IMR-90 (cell line): ENCODE results near the gene ARPC4. TPM values are rescaled to one million over a fixed set of nuclear protein-coding genes. Genes with fewer than 3 reads are reported as not detected.

ENCODE experiments used
- ATAC-seq: fragments of 200-7000 bp; cut with Tn5 transposase; 2 replicates; pipeline ENCODE4 v1.9.1; 2020; ENCODE audit warnings: low read depth, mild to moderate bottlenecking, moderate library complexity
- BruUV-seq: library from RNA; stranded (reverse); fragments of 400-500 nt; replicated peaks from 2 replicates; lab custom pipeline; 2021; lab: Mats Ljungman, UMichigan
- CTCF ChIA-PET: fragments of 300-600 bp; formaldehyde crosslinking; extraction: SDS; loops from one replicate; lab custom pipeline; 2021; ENCODE audit warnings: antibody characterized with exemption; lab: Yijun Ruan, JAX
- POLR2A ChIA-PET: fragments of 300-600 bp; sonication (Branson Sonifier 250); formaldehyde crosslinking; loops from one replicate; lab custom pipeline; 2022; ENCODE audit warnings: antibody characterized with exemption; ENCODE audit not compliant: unreplicated experiment; lab: Charles Lee
- DNase-seq: peaks from one replicate; pipeline ENCODE4 v3.0.0; 2013
- H2AFZ ChIP-seq: replicated peaks from 2 replicates; pipeline ENCODE3; 2013; ENCODE audit warnings: low read length, mild to moderate bottlenecking; ENCODE audit not compliant: poor library complexity
- H2AK5ac ChIP-seq: 2 replicates; pipeline ENCODE4 v1.6.1; 2013; ENCODE audit warnings: low read depth, low read length, inconsistent platforms
- H2AK9ac ChIP-seq: replicated peaks from 2 replicates; pipeline ENCODE3; 2013; ENCODE audit warnings: mild to moderate bottlenecking, low read depth, low read length, moderate library complexity; ENCODE audit not compliant: poor library complexity
- H2BK120ac ChIP-seq: 2 replicates; pipeline ENCODE4 v1.6.1; 2013; ENCODE audit warnings: low read depth, low read length, inconsistent platforms
- H2BK15ac ChIP-seq: 3 replicates; pipeline ENCODE4 v1.6.1; 2013; ENCODE audit warnings: low read depth, low read length, inconsistent platforms
- H2BK20ac ChIP-seq: 2 replicates; pipeline ENCODE4 v1.6.1; 2013; ENCODE audit warnings: low read depth, mild to moderate bottlenecking, inconsistent platforms, low read length, moderate library complexity
- H2BK5ac ChIP-seq: 2 replicates; pipeline ENCODE4 v1.6.1; 2013; ENCODE audit warnings: mild to moderate bottlenecking, low read depth, low read length, inconsistent platforms; ENCODE audit not compliant: poor library complexity, severe bottlenecking
- H3K14ac ChIP-seq: replicated peaks from 2 replicates; pipeline ENCODE4 v1.6.1; 2013; ENCODE audit warnings: low read depth, low read length, inconsistent platforms
- H3K18ac ChIP-seq: 2 replicates; pipeline ENCODE4 v1.6.1; 2013; ENCODE audit warnings: low read depth, low read length, control low read depth
- H3K23ac ChIP-seq: 2 replicates; pipeline ENCODE4 v1.6.1; 2013; ENCODE audit warnings: low read depth, low read length, inconsistent platforms
- H3K27ac ChIP-seq: 2 replicates; pipeline ENCODE4 v1.5.1; 2013; ENCODE audit warnings: mild to moderate bottlenecking, control low read depth, low read length; ENCODE audit not compliant: insufficient read depth
- H3K27me3 ChIP-seq: 2 replicates; pipeline ENCODE4 v1.6.1; 2013; ENCODE audit warnings: low read length; ENCODE audit not compliant: control insufficient read depth, insufficient read depth
- H3K36me3 ChIP-seq: 2 replicates; pipeline ENCODE4 v1.6.1; 2013; ENCODE audit warnings: low read length, mixed read lengths; ENCODE audit not compliant: control insufficient read depth, insufficient read depth
- H3K4ac ChIP-seq: 2 replicates; pipeline ENCODE4 v1.6.1; 2013; ENCODE audit warnings: low read depth, low read length, inconsistent platforms
- H3K4me1 ChIP-seq: 2 replicates; pipeline ENCODE4 v1.6.1; 2013; ENCODE audit warnings: low read length, mixed read lengths; ENCODE audit not compliant: control insufficient read depth, insufficient read depth
- H3K4me2 ChIP-seq: 2 replicates; pipeline ENCODE4 v1.6.1; 2013; ENCODE audit warnings: low read depth, mild to moderate bottlenecking, control low read depth, low read length, moderate library complexity
- H3K4me3 ChIP-seq: 2 replicates; pipeline ENCODE4 v1.5.1; 2013; ENCODE audit warnings: low read depth, mild to moderate bottlenecking, control low read depth, low read length, moderate library complexity; ENCODE audit not compliant: insufficient read depth
- H3K56ac ChIP-seq: 2 replicates; pipeline ENCODE4 v1.6.1; 2013; ENCODE audit warnings: low read length, inconsistent platforms; ENCODE audit not compliant: insufficient read depth; ENCODE audit errors: extremely low read depth
- H3K79me1 ChIP-seq, 2 experiments: 2 replicates each; pipeline ENCODE4 v1.6.1; 2013; ENCODE audit warnings: low read length in 2 of 2, inconsistent platforms in 1 of 2, low read depth in 1 of 2
- H3K9ac ChIP-seq: 2 replicates; pipeline ENCODE4 v1.6.1; 2013; ENCODE audit warnings: low read depth, low read length, control low read depth
- H3K9me1 ChIP-seq: 2 replicates; pipeline ENCODE4 v1.6.1; 2013; ENCODE audit warnings: low read length, inconsistent platforms; ENCODE audit not compliant: insufficient read depth
- H3K9me3 ChIP-seq: 2 replicates; pipeline ENCODE4 v1.6.1; 2013; ENCODE audit warnings: low read length; ENCODE audit not compliant: control insufficient read depth, insufficient read depth
- H4K20me1 ChIP-seq: 2 replicates; pipeline ENCODE4 v1.6.1; 2013; ENCODE audit warnings: low read length, inconsistent platforms; ENCODE audit not compliant: insufficient read depth
- H4K5ac ChIP-seq: 2 replicates; pipeline ENCODE4 v1.6.1; 2013; ENCODE audit warnings: mild to moderate bottlenecking, low read depth, low read length, control low read depth
- H4K8ac ChIP-seq, 2 experiments: 2 replicates each; pipeline ENCODE4 v1.6.1; 2013; ENCODE audit warnings: low read depth in 2 of 2, low read length in 2 of 2, control low read depth in 1 of 2, inconsistent platforms in 1 of 2
- H4K91ac ChIP-seq: 2 replicates; pipeline ENCODE4 v1.6.1; 2013; ENCODE audit warnings: low read depth, low read length, inconsistent platforms; ENCODE audit not compliant: insufficient read depth
- BHLHE40 ChIP-seq: fragments of 150-350 bp; IDR thresholded peaks from 2 replicates; pipeline ENCODE4 v1.6.1; 2016; ENCODE audit warnings: mild to moderate bottlenecking, low read depth, low read length
- CTCF ChIP-seq: conservative IDR thresholded peaks from 2 replicates; pipeline ENCODE4 v1.5.1; 2012; ENCODE audit warnings: mild to moderate bottlenecking, low read depth, low read length, improper control_type of control experiment
- FOS ChIP-seq: fragments of 150-350 bp; IDR thresholded peaks from 2 replicates; pipeline ENCODE4 v1.6.1; 2016; ENCODE audit warnings: low read depth, low read length
- MAFK ChIP-seq: IDR thresholded peaks from 2 replicates; pipeline ENCODE4 v1.6.1; 2012; ENCODE audit warnings: low read depth, low read length, improper control_type of control experiment
- MAZ ChIP-seq: IDR thresholded peaks from 2 replicates; pipeline ENCODE4 v1.6.1; 2012; ENCODE audit warnings: low read depth, mild to moderate bottlenecking, low read length, improper control_type of control experiment, moderate library complexity, borderline replicate concordance
- SMC3 ChIP-seq: fragments of 150-350 bp; IDR thresholded peaks from 2 replicates; pipeline ENCODE4 v1.6.1; 2016; ENCODE audit warnings: low read depth, mild to moderate bottlenecking, antibody characterized with exemption, low read length, moderate library complexity
- WGBS, 2 experiments: methylation state at CpG; one replicate each; pipeline versions ENCODE4 v1.1.5 to v1.1.7; 2013; ENCODE audit warnings: missing lambda C conversion rate in 2 of 2; ENCODE audit not compliant: insufficient read length in 1 of 2; ENCODE audit errors: extremely low coverage in 2 of 2; 5-methylcytosine and 5-hydroxymethylcytosine counted together
- dilution Hi-C: fragments of 300-500 bp; cut with HindIII; formaldehyde crosslinking; loops from one replicate; pipeline ENCODE4 v1.14.3; 2018; ENCODE audit warnings: low sequenced_read_pairs; ENCODE audit not compliant: unreplicated experiment
- in situ Hi-C: fragments of 300-500 bp; cut with MboI; formaldehyde crosslinking; loops from 3 replicates; pipeline ENCODE4 v1.14.3; 2019; ENCODE audit warnings: low sequenced_read_pairs, inconsistent platforms, mixed read lengths
- intact Hi-C: fragments of 100-400 bp; cut with micrococcal nuclease; formaldehyde crosslinking; loops from 2 replicates; pipeline ENCODE4 v1.10.0; 2022
- polyA plus RNA-seq, 3 experiments: library from polyadenylated mRNA; depleted of rRNA; stranded (reverse); fragments of >200 nt; gene quantifications; 2 replicates each; pipeline ENCODE4 v1.2.3, GENCODE V29; 2012; ENCODE audit warnings: low replicate concordance in 1 of 3
- total RNA-seq: library from RNA; depleted of rRNA; stranded (reverse); fragments of >200 nt; gene quantifications from 2 replicates; pipeline ENCODE4 v1.2.3, GENCODE V29; 2012

ARPC4 gene
- total and polyA plus RNA-seq, 2 of the 4 experiments (the other 2 are of a cell fraction): 188 to 383 TPM

DNA sequence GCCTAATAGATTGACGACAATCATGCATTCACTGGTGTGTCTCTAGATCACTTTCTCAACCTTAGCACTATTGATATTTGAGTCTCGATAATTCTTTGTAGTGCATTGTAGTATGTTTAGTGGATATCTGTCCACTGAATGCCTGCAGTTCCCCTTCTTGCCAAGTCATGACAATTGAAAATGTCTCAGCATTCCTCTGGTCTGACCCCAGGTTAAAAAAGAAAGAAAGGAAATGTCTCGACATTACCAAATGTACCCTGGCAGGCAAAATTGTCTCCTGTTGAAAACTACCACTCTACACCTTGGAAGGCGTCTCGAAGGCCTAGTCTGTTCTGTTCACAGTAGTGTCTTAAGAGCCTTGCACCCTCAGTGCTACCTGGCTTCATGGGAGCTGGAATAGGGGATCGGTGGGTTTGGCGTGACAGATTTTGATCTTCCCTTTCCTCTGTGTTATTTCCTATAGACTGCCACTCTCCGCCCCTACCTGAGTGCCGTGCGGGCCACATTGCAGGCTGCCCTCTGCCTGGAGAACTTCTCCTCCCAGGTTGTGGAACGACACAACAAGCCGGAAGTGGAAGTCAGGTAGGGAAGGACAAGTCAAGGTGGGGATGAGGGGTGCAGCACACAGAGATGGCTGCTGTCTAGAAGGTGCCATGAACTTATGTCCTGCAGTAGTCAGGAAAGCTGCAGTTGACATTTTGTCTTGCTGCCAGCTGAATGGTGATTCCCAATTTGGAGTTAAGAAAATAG lies 4.5 kb downstream of the ARPC4 start:
- no peak overlapping the region for H2AK9ac ChIP-seq
- H3K79me1 ChIP-seq: peaks cover 34 to 58% of the 10 kb centered on the region in 2 experiments
- 93% methylated on average over 2 of the region's 12 CpGs; no CpG with 5 or more reads in 1 of the 2 experiments for WGBS, 2 experiments
- intact Hi-C loops: no loop called here
- no peak overlapping the region for H3K4me2 ChIP-seq
- no peak overlapping the region for H2BK120ac ChIP-seq
- ChIA-PET POLR2A (interaction anchor here (0.7 kb wide), 1 partner anchor 395 kb away, joined by 3 read pairs; no protein-coding TSS in a partner anchor), CTCF (no interaction called here)
- H4K8ac ChIP-seq: no peak overlapping the region
- H3K4ac ChIP-seq: no peak overlapping the region
- H3K36me3 ChIP-seq: peaks cover 47% of the 10 kb centered on the region
- H3K4me1 ChIP-seq: no peaks in the 10 kb centered on the region
- H4K91ac ChIP-seq: no peak overlapping the region
- no peaks in the 10 kb centered on the region for H3K9me3 ChIP-seq
- dilution Hi-C loops: no loop called here
- no peak overlapping the region for H3K4me3 ChIP-seq
- BruUV-seq: no TSS peak
- in situ Hi-C loops: no loop called here
- H3K18ac ChIP-seq: no peak overlapping the region
- no peak overlapping the region for H3K27ac ChIP-seq
- TF ChIP-seq BHLHE40 (no peak), FOS (no peak), MAZ (no peak), SMC3 (no peak), CTCF (no peak), MAFK (no peak)
- H3K27me3 ChIP-seq: no peaks in the 10 kb centered on the region
- H4K5ac ChIP-seq: no peak overlapping the region
- DNase-seq: no peak
- H2BK20ac ChIP-seq: no peak overlapping the region
- peaks cover 31% of the 10 kb centered on the region; the same call in 1 of the 2 replicates for H4K20me1 ChIP-seq
- ATAC-seq: no peak
- H2AK5ac ChIP-seq: no peak overlapping the region
- H3K9ac ChIP-seq: no peak overlapping the region
- no peak overlapping the region for H3K56ac ChIP-seq
- H2AFZ ChIP-seq: no peak overlapping the region
- H3K9me1 ChIP-seq: 0 out of 2 replicates have a peak, but pooled peaks cover 4% of the 10 kb centered on the region
- H3K14ac ChIP-seq: no peak overlapping the region
- no peak overlapping the region for H2BK15ac ChIP-seq
- H3K23ac ChIP-seq: no peak overlapping the region
- H2BK5ac ChIP-seq: no peak overlapping the region
